ACHN (cell line): ENCODE data around the gene KCNQ2.
A peak's percentile ranks its signal among the peaks of the same experiment; 100 is the strongest.
"Not testable (repeated sequence)": the region's sequence is repeated elsewhere in the genome, so short reads cannot be mapped to it uniquely, and the experiment has no call there.

Experiments used
- DNase-seq: peaks from one replicate; pipeline ENCODE4 v3.0.0-alpha.2; 2015
- in situ Hi-C: cut with HindIII; loops from 2 replicates; pipeline ENCODE4 v1.10.0; 2017; ENCODE audit warnings: low sequenced_read_pairs, low pct_ligation_motif_present, low pct_unique_long_range_greater_than_20kb

KCNQ2 gene

GRCh38 chr20:63471981-63472831, at the start of gene KCNQ2:
KCNQ2 (minus strand) TSS chr20:63472655; CDS start chr20:63472463, 192 bp downstream.
- DNase-seq, result no peak
- in situ Hi-C loops, result no loop called here

- in situ Hi-C loops, result no loop called here
- no peak for DNase-seq
Measured at GRCh38 chr20:63521602-63522001, 49.1 kb upstream of the KCNQ2 start.

GRCh38 chr20:63520934-63521601, 48.6 kb upstream of the KCNQ2 start:
- in situ Hi-C loops, result no loop called here
- DNase-seq, result peak; percentile 37

GRCh38 chr20:63520504-63520933, 48.1 kb upstream of the KCNQ2 start, which contains the start of gene PPDPF:
PPDPF (plus strand) TSS chr20:63520765; CDS start chr20:63521309, 544 bp downstream.
- peak; percentile 69 for DNase-seq
- in situ Hi-C loops, result no loop called here

DNA sequence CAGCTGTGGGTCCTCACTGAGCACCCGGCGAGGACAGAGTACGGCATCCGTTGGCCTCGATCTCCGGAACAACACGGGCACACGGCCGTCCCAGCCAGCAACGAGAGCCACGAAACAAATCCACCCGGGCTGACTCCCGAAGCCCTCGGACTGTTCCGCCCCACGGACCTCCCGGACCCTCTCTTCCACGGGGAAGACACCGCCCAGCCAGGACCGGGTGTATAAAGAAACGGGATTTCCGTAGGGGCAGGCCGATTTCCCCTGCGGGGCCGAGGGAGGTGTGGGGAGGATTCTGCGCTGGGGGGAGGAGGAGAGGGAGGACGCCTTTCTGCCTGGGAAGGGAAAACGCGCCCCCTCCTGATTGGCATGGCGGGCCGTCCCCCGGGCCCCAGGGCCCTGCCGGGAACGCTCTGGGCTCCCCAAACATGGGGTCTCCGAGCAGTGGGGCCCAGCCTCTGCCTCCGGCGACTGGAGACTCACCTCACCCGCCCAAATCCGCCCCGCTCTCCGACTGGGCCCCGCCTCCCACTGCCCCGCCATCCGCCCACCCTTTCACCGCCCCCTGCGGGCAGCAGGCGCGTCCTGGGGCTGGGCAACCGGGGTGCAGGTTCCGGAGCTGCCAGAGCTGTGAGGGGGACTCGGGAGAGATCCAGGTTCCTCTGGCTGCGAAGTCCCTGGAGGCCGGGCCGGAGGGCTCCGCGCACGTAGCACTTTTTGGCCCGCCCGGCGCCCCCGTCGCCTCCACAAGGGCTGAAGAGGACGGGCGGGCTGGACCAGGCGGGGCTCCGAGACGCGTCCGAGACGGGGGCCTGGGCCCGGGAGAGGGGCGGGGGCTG, 47.4 kb upstream of the KCNQ2 start:
- DNase-seq, result peak; percentile 58
- in situ Hi-C loops, result no loop called here

- no peak for DNase-seq
- in situ Hi-C loops, result no loop called here
Measured at GRCh38 chr20:63518946-63519667, 46.7 kb upstream of the KCNQ2 start.

GRCh38 chr20:63518351-63518861, 46.0 kb upstream of the KCNQ2 start:
- DNase-seq, result no peak
- in situ Hi-C loops, result no loop called here

GRCh38 chr20:63517376-63518309, 45.2 kb upstream of the KCNQ2 start:
- no peak for DNase-seq
- in situ Hi-C loops, result no loop called here

- DNase-seq, in situ Hi-C loops: not testable (repeated sequence)
Measured at GRCh38 chr20:63514520-63514919, 42.1 kb upstream of the KCNQ2 start.

DNA sequence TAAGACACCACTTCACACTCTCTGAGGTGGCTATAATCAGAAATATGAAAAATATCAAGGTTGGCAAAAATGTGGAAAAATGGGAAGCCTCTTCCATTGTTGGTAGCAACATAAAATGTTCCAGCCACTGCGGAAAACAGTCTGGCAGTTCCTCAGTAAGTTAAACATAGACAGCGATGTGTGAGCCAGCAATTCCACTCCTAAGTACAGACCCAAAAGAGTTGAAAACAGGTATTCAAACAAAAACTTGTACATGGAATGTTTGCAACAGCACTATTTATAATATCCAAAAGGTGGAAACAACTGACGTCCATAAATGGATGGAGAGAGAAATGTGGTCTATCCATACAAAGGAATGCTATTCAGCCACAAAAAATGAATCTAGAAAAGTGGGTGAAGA, 40.8 kb upstream of the KCNQ2 start:
- in situ Hi-C loops, result no loop called here

GRCh38 chr20:63509088-63509564, 36.7 kb upstream of the KCNQ2 start:
- no peak for DNase-seq
- in situ Hi-C loops, result no loop called here

More for the DNA sequence above, 40.8 kb upstream of the KCNQ2 start:
- DNase-seq, result no peak

DNA sequence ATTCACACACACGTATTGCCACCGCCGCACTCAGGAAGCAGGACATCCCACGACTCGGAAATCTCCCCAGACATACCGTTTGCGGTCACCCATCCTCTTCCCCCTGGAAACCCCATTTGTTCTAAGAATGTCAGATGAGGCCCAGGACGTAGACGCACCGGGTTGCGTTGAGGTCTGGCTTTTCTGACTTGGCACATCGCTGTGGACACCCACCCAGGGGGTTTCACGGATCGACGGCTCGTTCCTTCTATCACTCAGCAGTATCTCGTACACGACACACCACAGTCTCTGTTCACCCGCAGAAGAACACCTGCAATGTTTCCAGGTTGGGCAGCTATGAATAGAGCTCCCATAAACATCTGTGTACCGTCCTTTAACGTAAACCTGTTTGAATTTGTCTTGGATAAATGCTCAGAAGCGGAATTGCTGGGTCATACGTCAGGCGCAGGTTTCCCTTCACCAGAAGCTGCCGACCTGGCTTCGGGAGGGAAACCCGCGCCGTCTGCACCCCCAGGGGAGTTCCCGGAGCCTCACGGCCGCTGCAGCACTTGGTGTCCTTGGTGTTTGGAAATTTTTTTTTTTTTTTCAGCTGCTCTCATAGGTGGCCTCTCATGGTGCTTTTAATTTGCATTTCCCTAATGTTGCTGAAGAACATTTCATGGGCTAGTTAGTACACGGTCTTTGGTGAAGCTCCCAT, 35.8 kb upstream of the KCNQ2 start:
- no peak for DNase-seq
- in situ Hi-C loops, result no loop called here

DNA sequence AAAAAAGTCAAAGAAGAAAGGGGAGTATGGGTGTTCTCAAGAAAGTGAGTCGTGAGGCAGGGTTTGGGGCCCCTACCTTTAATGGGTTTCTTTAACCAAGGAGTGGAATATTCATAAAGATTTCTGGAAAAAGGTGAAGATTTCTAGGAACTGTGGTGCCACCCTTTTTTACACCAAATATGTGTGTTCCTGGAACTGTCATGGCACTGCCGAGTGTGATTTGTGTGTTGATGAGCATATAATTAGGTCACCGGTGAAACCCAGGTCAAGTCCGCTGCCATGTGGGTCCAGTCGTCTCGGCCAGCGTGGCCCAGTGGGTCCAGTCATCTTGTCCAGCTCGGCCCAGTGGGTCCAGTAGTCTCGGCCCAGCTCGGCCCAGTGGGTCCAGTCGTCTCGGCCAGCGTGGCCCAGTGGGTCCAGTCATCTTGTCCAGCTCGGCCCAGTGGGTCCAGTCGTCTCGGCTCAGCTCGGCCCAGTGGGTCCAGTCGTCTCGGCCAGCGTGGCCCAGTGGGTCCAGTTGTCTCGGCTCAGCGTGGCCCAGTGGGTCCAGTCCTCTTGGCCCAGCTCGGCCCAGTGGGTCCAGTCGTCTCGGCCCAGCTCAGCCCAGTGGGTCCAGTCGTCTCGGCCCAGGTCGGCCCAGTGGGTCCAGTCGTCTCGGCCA, 34.8 kb upstream of the KCNQ2 start:
- DNase-seq, result no peak
- in situ Hi-C loops, result no loop called here

- DNase-seq, result no peak
- in situ Hi-C loops, result no loop called here
Measured at GRCh38 chr20:63505723-63506122, 33.3 kb upstream of the KCNQ2 start.

GRCh38 chr20:63505281-63505680, 32.8 kb upstream of the KCNQ2 start:
- no peak for DNase-seq
- in situ Hi-C loops, result no loop called here

- in situ Hi-C loops, result no loop called here
- DNase-seq, result no peak
Measured at GRCh38 chr20:63504642-63505041, 32.2 kb upstream of the KCNQ2 start.
